Germinal center (tissue), 1 donor: ENCODE results near the gene RNF7.
"Not testable (repeated sequence)": the region's sequence is repeated elsewhere in the genome, so short reads cannot be mapped to it uniquely, and the experiment has no call there.

Experiments
- DNase-seq: peaks from one replicate; pipeline ENCODE4 v3.0.0; 2012; ENCODE audit warnings: mixed read lengths, low spot score

Gene RNF7

DNA sequence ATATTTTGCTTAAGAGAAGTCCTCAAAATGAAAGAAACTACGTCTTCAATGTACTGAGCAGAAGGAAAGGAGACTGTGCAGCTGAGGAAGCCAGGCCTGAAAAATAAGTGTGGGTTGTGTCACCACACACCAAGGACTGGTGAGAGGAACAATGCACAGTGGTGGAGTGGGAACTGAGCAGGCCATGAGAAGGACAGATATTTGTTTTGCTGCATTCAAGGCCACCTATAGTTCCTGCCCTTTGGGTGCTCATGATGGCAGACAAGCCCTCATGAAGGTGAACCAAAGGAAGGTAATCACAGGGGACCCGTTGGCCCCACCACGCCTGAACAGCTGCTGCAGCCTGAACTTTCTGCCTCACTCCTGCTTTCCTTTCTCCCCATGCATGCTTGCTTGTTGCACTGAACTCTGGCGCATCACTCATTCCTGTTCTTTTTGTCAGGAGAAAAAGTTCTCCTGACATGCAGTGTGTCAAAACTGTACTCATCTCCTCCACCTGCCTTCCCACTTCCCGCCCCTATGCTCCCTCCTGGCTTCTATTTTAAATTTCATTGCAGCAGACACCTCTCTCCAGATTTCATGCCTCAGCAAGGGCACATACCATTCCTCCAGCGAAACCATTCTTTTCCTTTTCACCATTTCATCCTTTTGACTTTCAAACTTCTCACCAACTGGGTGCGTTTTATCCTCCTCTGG lies 2.2 kb upstream of the RNF7 start:
- DNase-seq, result no peak

DNA sequence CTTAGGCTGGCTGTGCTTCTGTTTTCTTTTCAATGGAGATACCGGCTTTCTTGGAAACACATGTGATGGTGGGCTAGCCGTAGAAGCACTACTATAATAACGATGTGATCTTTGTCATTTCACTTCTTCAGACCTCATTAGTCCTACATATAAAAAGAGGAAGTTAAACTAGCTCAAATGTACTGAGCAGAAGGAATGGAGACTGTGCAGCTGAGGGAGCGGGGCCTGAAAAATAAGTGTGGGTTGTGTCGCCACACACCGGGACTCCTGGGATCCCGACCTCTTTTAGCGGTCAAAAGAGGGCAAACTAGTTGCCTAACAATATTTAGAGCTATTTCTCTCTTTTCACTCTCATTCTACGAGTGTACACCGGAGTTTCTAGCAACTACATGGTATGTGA lies 1.0 kb upstream of the RNF7 start:
- DNase-seq, result peak; percentile 38

DNA sequence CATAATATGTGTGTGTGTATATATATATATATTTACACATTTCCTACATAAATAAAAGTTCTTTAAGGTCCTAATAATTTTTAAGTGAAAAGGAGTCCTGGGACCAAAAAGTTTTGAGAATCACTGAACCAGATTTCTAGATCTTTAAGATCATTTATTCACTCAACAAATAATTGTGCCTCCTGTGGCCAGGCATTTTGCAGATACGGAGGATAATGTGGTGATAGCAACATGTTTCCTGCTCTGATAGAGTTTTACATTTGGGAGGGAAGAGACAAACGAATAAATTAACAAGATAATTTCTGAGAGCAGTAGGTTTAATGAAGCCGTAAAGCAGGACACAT lies 448 bp upstream of the RNF7 start:
- DNase-seq, result no peak

DNA sequence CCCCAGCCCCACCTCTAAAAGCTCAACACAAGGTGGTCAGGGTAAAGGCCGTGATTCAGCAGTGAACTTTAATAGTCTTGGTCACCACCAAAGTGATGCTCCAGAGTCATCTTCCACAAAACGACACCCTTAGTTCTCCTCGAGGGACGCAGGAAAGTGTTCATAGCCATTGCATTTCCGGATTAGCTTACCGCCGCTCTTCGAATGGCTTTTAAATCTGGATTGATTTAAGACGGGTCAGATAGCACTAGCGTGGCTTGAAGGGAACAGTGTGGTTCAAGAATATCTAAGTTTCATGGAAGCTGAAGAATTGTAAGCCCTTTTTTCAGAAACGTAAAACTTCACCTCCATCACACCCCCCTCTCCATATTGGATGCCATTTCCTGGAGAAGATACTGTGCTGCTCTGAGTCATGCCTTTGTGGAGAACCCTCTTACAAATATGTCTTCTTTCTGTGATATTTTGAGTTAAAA lies 829 bp downstream of the RNF7 start:
- no peak for DNase-seq

DNA sequence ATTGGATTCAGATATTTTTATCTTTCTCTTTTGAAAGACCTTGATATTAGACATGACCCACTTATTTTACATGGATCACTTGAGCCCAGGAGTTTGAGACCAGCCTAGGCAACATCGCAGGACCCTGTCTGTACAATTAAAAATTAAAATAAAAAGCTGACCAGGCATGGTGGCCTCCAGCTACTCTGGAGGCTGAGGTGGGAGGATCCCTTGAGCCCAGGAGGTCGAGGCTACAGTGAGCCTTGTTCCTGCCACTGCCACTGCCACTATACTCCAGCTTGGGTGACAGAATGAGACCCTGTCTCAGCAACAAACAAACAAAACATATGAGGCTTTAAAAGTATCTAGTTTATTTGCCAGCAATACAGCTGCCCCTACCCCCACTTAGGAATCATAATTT lies 1.6 kb downstream of the RNF7 start:
- DNase-seq, result no peak

DNA sequence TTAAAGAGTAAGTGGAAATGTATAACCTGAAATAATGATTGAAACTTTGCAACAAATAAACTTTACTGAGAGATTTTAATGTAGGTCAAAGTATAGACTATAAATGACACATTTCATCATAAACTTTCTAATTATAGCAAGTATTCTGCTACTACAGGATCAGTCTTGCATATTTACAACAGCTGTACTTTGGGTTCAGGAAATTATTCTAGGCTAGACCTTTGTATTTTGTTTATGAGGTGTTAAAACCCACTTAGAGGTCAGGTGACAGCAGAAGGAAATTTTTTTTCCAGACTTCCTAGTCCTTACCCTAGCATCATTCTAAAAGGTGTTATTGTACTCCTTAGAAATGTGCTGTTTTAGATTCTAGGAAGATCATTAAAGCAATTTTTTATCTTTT lies 2.3 kb downstream of the RNF7 start:
- no peak for DNase-seq

DNA sequence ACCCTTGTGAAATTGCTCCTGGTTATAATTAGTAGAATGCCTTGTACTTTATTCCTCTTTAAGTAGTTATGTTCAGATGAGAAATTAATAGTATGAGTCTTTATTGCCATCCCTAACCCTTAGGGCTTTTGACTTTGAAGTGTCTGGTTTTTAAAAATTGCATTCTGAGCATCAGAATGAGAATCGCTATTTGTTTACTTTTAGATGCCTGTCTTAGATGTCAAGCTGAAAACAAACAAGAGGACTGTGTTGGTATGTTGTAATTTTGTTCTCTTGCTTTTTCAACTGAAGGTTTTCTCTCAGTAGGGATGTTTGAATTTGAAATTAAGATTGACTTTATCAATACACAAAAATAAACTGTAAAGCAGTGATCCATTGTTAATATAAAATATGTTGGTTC lies 5.2 kb downstream of the RNF7 start:
- no peak for DNase-seq

DNA sequence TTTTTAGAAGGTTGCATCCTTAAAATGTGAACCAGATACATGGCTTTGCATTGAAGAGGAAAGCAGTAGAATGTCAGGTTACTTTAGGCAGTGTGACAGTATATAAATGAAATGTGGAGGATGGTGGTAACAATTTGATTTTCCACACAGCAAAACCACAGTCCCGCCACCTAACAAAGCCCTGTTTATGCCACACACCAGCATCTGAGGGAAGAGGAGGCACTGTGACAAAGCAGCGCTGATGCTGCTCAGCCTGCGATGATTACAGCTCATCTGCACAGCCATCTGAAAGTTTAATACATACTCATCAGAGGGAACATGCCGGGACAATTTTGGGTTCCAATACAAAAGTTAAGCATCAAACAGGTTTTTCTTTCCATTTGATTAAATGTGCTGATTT lies 8.9 kb downstream of the RNF7 start:
- no peak for DNase-seq

DNA sequence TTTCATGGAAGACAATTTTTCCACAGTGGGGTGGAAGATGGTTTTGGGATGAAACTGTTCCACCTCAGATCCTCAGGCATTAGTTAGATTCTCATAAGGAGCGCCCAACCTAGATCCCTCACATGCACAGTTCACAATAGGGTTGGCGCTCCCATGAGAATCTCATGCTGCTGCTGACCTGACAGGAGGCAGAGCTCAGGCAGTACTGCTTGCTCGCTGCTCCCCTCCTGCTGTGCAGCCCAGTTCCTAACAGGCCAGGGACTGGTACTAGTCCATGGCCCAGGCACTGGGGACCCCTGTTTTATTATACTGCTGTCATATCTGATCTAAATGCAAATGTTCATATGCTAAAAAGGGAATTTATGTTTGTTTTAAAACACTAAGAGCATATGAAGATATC lies 15.3 kb downstream of the RNF7 start:
- no peak for DNase-seq

DNA sequence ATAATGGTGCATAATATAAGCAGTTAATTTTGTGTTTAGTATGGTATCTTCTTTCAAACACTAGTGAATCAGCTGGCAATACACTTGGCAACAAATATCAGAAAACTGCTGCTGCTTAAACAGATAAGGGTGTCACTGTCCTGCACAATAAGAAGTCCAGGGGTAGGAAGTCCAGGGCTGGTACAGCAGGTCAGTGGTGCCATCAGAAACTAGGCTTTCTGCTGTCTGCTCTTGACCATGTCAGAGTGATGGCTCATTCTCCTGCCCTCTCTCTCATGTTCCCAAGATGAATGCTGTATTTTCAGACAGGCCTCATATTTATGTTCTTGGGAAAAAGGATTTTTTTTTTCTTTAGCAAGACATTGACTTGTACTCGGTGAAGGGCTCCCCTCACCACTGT lies 15.9 kb downstream of the RNF7 start:
- DNase-seq, result no peak

DNA sequence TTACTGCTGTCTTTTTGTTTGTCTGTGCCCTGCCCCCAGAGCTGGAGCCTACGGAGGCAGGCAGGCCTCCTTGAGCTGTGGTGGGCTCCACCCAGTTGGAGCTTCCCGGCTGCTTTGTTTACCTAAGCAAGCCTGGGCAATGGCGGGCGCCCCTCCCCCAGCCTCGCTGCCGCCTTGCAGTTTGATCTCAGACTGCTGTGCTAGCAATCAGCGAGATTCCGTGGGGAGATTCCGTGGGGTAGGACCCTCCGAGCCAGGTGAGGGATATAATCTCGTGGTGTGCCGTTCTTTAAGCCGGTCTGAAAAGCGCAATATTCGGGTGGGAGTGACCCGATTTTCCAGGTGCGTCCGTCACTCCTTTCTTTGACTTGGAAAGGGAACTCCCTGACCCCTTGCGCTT lies 24.5 kb downstream of the RNF7 start:
- DNase-seq, result not testable (repeated sequence)

DNA sequence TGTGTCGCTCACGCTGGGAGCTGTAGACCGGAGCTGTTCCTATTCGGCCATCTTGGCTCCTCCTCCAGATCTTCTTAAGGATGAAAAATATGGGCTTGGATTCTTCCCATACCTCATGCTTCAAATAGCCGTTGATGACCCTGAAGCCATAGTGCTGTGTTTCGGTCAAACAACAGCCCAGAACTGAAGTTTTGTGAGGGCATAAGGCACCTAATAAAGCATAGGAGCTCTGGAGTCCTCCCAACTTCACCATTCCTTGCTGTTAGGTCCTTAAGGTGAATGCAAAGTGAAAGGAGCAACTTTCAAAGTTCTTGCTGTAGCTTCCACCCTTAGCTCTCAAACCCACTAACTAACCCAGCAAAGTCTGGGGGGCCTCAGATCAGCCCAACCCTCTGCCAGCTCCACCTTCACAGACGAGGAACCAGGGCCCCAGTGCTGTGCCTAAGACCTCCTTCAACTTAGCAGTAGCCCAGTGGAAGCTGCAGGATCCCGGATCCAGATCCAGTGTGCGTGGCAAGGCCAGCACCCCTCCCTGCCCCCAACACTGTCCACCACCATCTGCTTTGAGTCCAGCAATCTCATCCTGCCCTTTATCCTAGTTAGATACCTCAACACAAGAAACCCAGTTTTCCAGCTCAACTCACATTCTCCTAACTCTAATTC lies 25.1 kb downstream of the RNF7 start, which contains the start of gene GRK7:
TSS of gene GRK7 (plus strand) at position 321 of the 663 bp plus-strand sequence. CDS start 14,877 bp downstream, outside the sequence.
- DNase-seq, result no peak

DNA sequence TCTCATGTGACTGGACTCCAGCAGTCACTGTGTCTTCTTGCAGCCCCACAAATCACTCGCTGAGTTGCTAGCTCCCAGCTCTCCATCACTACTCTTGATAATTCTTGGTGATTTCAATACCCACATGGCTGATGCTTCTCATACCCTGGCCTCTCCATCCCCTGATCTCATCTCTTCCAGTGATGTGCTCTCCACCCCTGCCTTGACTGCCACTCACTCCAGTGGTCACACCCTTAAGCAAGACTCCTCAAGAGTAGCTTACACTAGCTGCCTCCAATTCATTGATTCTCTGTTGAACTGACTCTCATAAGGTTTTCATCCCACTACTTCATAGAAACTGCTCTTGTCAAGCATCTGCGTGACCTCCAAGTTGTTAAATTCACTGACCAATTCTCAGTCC lies 25.9 kb downstream of the RNF7 start:
- no peak for DNase-seq

DNA sequence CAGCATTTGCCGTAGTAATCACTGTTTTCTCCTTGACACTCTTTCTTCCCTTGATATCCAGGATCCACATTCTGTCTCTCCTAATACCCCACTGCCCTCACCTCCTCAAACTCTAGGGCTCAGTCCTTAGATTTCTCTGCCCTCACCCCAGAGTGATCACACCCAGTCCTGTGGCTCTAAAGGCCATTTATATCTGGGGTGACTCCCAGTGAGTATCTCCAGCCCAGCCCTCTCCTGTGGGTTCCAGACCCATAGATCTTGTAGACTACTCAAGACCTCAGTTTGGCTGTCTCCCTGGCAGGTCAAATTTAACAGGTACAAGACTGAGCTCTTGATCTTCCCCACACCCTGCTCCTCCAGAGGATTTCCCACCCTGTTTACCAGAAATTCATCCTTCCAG lies 26.4 kb downstream of the RNF7 start:
- no peak for DNase-seq

DNA sequence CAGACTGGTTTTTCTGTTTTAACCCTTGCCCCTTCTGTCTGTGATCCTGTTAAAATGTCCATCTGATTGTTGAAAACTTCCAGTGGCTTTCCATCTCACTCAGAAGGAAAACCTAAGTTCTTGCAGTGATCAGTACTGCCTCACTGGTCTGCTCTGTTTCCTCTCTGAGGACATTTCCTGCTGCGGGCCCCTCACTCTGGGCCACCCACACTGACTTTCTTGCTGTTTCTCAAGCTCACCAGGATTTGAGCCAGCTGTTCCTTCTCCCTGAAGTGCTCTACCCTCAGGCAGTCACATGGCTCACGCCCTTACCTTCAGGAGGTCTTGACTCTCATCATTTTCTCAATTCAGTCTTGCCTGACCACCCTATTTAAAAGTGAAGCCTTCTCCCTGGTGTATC lies 26.9 kb downstream of the RNF7 start:
- no peak for DNase-seq

DNA sequence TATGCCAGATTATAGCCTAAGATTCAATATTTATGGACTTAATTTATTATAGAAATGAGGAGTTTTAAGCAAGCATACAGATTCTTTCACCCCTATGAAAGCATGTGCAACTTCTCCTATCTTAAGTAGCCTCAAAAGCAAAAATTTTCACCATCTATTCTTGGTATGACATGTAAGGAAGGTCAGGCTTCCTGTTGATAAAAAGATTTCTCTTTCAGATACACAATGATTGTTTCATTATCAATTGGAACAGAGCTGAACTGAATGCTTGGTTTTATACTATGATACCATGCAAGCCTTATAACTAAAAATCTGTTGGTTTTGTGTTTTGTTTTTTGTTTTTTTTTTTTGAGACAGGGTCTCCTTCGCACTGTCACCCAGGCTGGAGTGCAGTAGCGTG lies 29.0 kb downstream of the RNF7 start:
- DNase-seq, result no peak

DNA sequence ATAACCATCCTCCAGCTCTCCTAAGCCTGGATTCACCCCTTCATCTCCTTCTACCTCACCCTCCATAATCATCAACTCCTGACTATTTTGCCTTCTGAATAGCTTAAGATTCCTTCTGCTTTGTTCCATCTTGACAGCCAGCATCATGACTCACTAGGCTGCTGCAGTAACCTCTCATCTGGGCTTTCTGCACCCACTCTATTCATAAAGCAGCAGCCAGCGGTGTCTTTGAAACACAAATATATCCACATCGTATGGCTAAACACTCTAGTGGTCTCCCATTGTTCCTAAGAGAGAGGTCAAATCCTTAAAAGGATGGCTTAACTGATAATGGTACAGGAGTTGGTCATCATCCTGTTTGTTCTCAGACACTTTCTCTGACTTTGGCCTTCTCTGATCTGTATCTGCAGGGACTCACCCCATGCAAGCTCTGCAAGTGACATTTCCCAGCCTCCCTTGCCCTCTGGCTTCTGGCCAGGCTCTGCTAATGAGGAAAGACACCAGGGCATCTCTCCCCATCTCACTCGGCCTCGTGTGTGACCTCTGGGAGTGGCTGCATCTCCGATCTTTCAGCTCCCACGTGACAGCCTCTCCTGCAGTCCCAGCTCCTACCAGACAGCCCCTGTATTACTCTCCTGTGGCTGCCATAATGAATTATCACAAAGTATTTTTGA lies 31.3 kb downstream of the RNF7 start:
- DNase-seq, result no peak

DNA sequence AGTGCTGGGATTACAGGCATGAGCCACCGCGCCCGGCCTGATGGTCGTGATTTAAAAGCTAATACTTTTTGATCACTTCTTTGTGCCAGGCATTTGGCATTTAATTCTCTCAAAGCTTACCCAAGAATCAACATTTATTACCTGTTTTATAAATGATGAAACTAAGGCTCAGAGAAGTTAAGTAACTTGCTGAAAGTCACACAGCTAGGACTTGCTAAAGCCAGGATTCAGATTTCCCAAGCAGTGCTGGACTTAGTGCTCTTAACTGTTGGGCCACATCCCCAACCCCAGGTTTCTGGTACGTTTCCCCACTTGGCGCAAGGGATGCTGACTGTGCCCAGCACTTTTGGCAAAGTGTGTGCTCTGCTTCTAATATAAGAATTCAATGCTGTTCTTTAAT lies 35.6 kb downstream of the RNF7 start:
- DNase-seq, result no peak

DNA sequence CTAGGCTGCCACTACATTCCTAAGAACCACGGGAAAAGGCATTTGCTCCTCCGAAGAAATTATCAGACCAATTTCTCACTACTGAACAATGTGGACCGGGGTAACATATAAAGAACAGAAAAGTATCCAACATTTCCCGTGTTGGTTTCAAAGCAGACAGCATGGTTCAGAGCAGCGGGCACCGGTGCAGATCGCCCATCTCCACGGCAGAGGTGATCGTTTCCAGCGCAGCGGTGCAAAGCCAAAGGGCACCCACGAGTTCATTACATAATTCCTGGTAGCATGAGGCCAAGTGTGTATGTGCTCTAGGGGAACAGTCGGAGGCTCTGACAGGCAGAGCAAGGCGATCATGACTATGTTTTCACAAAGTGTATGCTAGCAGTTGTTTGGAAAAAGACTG lies 38.3 kb downstream of the RNF7 start:
- DNase-seq, result no peak

DNA sequence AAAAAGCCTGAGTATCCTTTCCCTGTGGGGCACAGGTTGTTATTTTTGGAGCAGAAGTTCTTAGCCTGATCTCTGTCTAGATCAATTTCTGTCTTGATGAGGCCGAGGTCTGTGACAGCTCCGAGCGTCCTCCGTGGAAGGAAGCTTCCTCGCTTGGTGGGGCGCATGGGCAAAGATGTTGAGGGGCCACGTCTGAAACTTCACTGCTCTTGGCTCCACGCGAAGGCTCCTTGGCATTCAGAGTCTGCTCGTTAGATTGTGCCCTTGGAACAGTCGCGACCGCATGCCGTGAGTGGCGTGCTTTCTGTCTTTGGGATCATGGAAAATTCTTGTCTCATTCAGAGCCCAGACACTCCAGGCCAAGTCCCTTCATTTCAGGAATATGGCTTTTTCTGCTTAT lies 38.8 kb downstream of the RNF7 start:
- DNase-seq, result no peak

DNA sequence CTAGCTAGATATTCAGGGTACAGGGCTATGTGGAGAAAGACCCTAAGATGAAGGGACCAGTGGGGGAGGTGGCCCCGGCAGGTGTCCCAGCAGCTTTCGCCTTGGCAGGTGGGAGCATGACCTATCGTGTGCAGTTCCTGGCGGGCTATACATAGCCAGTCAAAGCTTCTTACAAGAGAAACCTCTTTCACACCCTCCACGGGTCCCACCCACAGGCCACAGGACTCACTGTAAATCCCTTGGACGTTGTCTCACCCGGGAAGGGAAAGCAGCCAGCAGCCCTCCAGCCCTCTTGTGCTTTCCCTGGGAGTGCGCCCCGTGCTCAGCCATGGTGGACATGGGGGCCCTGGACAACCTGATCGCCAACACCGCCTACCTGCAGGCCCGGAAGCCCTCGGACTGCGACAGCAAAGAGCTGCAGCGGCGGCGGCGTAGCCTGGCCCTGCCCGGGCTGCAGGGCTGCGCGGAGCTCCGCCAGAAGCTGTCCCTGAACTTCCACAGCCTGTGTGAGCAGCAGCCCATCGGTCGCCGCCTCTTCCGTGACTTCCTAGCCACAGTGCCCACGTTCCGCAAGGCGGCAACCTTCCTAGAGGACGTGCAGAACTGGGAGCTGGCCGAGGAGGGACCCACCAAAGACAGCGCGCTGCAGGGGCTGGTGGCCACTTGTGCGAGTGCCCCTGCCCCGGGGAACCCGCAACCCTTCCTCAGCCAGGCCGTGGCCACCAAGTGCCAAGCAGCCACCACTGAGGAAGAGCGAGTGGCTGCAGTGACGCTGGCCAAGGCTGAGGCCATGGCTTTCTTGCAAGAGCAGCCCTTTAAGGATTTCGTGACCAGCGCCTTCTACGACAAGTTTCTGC lies 40.1 kb downstream of the RNF7 start:
- no peak for DNase-seq

DNA sequence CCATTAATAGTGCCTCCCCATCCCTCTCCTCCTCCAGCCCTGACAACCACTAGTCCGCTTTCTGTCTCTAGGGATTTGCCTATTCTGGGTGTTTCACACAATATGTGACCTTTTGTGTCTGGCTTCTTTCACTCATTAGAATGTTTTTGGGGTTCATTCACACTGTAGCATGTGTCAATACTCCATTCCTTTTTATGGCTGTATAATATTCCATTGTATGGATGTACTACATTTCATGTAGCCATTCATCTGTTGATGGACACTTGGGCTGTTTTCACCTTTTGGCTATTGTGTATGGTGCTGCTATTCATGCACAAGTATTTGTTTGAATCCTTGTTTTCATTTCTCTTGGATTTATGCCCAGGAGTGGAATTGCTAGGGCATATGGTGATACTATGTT lies 41.6 kb downstream of the RNF7 start:
- DNase-seq, result no peak
